ENCODE results near the gene VAV3.
"Not testable (repeated sequence)": the region's sequence is repeated elsewhere in the genome, so short reads cannot be mapped to it uniquely, and the experiment has no call there.

VAV3 gene

DNA sequence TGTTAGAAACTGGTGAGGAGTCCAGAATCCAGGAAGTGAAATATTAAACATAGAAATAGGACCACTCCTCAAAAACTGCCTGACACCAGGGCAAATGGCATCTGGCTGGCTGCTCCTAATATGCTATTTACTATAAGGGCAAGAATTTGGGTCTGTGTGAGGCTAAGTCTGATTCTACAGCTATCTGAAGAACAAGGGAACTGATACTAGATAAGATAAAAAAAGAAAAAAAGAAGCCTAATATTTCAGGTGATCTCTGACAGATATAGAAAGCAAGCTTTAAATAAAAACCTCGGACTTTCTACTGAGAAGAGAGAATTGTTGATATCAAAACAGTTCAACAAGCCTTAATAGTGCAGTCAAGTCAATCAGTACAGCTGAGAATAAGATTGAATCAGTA, 42.1 kb upstream of the VAV3 start:
- no peak for DNase-seq (ENCODE audit: low read depth)
- TF ChIP-seq, protein P1, sequence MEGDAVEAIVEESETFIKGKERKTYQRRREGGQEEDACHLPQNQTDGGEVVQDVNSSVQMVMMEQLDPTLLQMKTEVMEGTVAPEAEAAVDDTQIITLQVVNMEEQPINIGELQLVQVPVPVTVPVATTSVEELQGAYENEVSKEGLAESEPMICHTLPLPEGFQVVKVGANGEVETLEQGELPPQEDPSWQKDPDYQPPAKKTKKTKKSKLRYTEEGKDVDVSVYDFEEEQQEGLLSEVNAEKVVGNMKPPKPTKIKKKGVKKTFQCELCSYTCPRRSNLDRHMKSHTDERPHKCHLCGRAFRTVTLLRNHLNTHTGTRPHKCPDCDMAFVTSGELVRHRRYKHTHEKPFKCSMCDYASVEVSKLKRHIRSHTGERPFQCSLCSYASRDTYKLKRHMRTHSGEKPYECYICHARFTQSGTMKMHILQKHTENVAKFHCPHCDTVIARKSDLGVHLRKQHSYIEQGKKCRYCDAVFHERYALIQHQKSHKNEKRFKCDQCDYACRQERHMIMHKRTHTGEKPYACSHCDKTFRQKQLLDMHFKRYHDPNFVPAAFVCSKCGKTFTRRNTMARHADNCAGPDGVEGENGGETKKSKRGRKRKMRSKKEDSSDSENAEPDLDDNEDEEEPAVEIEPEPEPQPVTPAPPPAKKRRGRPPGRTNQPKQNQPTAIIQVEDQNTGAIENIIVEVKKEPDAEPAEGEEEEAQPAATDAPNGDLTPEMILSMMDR (IDR thresholded peaks at IDR 0.05; ENCODE audit: insufficient read depth, low read depth, low read length, missing control alignments): no peak
- no peak overlapping the region for H3K4me3 ChIP-seq (ENCODE audit: low read length)

DNA sequence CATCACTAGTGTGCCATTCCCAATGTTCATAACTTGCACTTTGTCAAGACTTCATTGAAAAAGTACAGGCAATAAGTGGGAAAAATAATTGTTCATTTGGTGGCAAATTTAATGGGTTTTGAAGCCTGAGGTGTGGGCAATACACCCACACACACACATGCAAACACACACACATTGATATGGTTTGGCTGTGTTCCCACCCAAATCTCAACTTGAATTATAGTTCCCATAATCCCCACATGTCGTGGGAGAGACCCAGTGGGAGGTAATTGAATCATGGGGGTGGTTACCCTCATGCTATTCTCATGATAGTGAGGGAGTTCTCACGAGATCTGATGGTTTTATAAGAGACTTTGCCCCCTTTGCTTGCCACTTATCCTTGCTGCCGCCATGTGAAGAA, 39.9 kb upstream of the VAV3 start:
- DNase-seq (ENCODE audit: low read depth); H3K4me3 ChIP-seq (ENCODE audit: low read length): not testable (repeated sequence)

DNA sequence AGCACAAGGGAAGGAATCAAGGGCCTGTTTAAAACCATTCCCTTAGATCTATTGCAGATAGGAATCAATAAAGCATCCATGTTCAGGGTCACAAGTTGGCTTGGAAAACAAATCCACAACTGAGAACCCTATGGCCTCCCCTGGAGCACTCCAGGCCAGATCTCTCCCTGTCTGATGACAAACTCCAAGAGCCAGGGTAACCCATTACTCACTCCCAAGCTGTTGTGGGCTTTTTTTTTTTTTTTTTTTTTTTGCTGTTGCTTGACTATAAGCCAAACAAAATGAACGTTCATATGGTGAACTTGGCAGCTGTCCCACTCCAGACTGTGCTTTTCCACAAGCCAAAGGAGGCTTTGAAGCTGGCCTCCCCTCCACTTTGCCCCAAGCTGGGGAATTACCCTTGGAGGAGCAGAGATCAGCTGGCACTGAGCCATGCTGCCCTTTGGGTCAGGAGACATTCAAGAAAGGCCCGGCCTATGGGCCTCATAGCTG, 35.7 kb upstream of the VAV3 start:
- peak; percentile 53 for DNase-seq (ENCODE audit: low read depth)
- TF ChIP-seq, protein P1 (IDR thresholded peaks at IDR 0.05; ENCODE audit: insufficient read depth, low read depth, low read length, missing control alignments): no peak
- H3K4me3 ChIP-seq (ENCODE audit: low read length): no peak overlapping the region

DNA sequence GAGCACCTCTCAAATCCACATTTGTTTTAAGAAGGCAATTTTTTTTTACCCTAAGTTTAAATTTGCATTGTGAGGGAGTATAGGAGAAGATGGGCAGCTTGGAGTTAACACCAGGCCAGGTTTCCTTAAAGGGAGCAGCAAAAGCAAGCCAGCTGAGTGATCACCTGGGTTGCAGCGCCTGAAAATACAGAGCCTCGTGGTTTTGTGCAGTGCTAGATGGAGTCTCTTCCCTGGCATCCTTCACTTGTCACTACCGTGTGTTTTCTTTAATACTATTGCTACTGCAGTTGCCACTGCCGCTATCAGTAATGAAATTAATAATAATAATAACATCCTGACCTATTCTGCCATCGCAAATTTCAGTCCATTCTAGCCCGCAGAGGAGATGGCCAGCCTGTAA, 35.2 kb upstream of the VAV3 start:
- TF ChIP-seq, protein P1 (IDR thresholded peaks at IDR 0.05; ENCODE audit: insufficient read depth, low read depth, low read length, missing control alignments): no peak
- no peak overlapping the region for H3K4me3 ChIP-seq (ENCODE audit: low read length)
- no peak for DNase-seq (ENCODE audit: low read depth)

DNA sequence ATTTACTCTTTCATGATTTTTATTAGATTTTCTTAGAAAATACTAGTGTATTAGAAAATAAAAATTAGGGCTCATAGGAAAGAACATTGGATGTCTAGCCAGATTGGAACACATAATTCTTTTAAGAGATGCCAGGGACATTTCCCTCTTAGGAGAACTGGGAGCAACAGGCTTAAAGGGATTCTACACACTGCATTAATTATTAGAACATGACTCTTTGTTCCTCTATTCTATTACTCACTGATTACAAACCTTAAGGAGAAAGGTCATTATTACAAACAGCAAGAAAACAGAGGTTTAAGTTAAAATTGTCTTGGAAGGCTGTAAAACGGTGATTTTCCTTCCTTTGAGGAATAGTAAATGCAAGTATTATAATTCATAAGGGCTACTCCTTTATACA, 32.9 kb upstream of the VAV3 start:
- TF ChIP-seq, protein P1 (IDR thresholded peaks at IDR 0.05; ENCODE audit: insufficient read depth, low read depth, low read length, missing control alignments): no peak
- no peak for DNase-seq (ENCODE audit: low read depth)
- no peak overlapping the region for H3K4me3 ChIP-seq (ENCODE audit: low read length)

DNA sequence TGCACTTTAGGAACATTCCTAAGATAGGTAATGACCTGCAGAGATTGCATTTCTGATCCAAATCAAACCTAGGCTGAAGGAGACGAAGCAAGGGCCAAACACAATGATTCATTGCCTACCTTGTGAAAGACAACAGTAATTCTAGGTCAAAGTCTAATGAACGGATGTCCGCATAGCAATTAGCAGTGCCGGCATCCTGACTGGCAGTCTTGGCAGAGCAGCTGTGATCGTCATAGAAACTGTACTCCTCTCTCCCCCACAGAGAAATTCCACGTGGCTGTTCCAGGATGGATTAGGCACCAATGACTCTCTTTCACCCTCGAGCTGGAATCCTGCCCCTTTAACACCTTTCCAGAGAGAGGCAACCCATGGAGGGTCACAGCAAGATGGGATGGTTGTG, 28.9 kb upstream of the VAV3 start:
- TF ChIP-seq, protein P1 (IDR thresholded peaks at IDR 0.05; ENCODE audit: insufficient read depth, low read depth, low read length, missing control alignments): no peak
- peak; percentile 32 for DNase-seq (ENCODE audit: low read depth)
- H3K4me3 ChIP-seq (ENCODE audit: low read length): no peak overlapping the region

DNA sequence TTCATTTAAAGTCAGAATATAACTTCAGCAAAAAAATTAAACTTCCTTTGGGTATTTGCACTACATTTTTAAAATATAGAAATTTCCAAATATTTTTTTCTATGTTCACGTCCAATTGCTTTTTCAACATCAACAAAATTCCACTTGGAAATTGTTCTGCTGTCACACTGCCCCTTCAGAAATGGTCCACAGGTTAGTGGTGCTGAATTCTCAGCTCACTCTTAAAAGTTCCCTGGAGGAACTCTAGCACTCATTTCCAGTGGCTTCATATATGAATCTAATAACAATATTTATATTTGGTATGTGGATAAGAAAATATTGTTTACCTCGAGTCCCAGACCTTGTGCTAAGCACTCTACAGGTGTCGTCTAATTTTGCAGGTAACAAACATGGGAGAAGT, 27.4 kb upstream of the VAV3 start:
- DNase-seq (ENCODE audit: low read depth): no peak
- H3K4me3 ChIP-seq (ENCODE audit: low read length): no peak overlapping the region
- TF ChIP-seq, protein P1 (IDR thresholded peaks at IDR 0.05; ENCODE audit: insufficient read depth, low read depth, low read length, missing control alignments): no peak

All from epithelial cell of esophagus (primary cell).